ENCODE results near the gene RNASEL.

The RNASEL gene

DNA sequence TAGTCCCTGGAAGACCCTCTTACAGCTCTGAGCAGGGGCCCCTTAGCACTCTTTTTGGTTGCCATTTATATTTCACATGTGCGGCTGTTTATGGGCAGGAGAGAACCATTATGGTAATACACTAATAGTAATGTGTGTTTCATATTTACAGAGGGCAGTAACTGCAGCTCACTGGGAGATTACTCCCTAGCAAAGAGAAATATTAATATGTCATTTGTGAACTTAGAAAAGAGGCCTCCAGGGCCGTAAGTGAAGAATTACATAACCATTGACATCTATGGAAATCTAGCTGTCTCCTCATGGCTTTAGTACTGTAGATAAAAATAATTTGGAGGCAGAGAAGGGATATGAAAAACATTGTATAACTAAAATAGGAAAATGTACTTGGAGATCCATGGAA lies 38.6 kb upstream of the RNASEL start:
- no peak for DNase-seq (ENCODE audit: low spot score)
- in situ Hi-C loops (cut with MboI; ENCODE audit: low sequenced_read_pairs, unreplicated experiment): no loop called here
- no peak for TF ChIP-seq CTCF (IDR thresholded peaks at IDR 0.05; ENCODE audit: borderline replicate concordance, control extremely low read depth, extremely low read depth, insufficient read depth, missing control alignments)

GRCh38 chr1:182626527-182626926 lies 37.5 kb upstream of the RNASEL start:
- TF ChIP-seq CTCF (IDR thresholded peaks at IDR 0.05; ENCODE audit: borderline replicate concordance, control extremely low read depth, extremely low read depth, insufficient read depth, missing control alignments): no peak
- DNase-seq (ENCODE audit: low spot score): no peak
- in situ Hi-C loops (cut with MboI; ENCODE audit: low sequenced_read_pairs, unreplicated experiment): no loop called here

- no peak for TF ChIP-seq CTCF (IDR thresholded peaks at IDR 0.05; ENCODE audit: borderline replicate concordance, control extremely low read depth, extremely low read depth, insufficient read depth, missing control alignments)
- in situ Hi-C loops (cut with MboI; ENCODE audit: low sequenced_read_pairs, unreplicated experiment): no loop called here
- DNase-seq (ENCODE audit: low spot score): no peak
Measured at GRCh38 chr1:182625719-182626504, 36.9 kb upstream of the RNASEL start.

GRCh38 chr1:182625024-182625423 lies 36.0 kb upstream of the RNASEL start:
- DNase-seq (ENCODE audit: low spot score): no peak
- no peak for TF ChIP-seq CTCF (IDR thresholded peaks at IDR 0.05; ENCODE audit: borderline replicate concordance, control extremely low read depth, extremely low read depth, insufficient read depth, missing control alignments)
- in situ Hi-C loops (cut with MboI; ENCODE audit: low sequenced_read_pairs, unreplicated experiment): no loop called here

DNA sequence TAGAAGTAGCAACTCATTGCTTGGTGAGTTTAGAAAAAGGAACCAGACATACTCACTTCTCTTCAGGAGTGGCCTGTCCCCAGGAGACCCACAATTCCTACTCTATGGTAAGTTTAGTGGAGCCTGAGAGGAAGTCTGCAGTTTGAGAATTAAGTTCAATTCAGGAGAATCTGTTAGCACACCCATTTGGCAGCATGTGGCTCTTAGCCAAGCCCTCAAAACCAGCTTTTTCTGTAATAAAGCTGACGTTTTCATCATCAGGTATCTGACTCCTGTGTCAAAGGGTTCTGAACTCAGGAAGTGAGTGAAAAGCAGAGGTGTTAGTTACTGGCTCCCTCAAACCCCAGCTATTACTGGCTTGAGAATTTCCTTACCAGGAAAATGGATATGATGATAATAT lies 35.5 kb upstream of the RNASEL start:
- in situ Hi-C loops (cut with MboI; ENCODE audit: low sequenced_read_pairs, unreplicated experiment): no loop called here
- DNase-seq (ENCODE audit: low spot score): no peak
- TF ChIP-seq CTCF (IDR thresholded peaks at IDR 0.05; ENCODE audit: borderline replicate concordance, control extremely low read depth, extremely low read depth, insufficient read depth, missing control alignments): no peak

GRCh38 chr1:182622901-182623528 lies 34.0 kb upstream of the RNASEL start:
- DNase-seq (ENCODE audit: low spot score): no peak

More at GRCh38 chr1:182622901-182623528, 34.0 kb upstream of the RNASEL start:
- in situ Hi-C loops (cut with MboI; ENCODE audit: low sequenced_read_pairs, unreplicated experiment): no loop called here
- no peak for TF ChIP-seq CTCF (IDR thresholded peaks at IDR 0.05; ENCODE audit: borderline replicate concordance, control extremely low read depth, extremely low read depth, insufficient read depth, missing control alignments)

Measured in GM13976 (cell line).